Measurements from ENCODE around the gene SMIM28. TPM values are rescaled to one million over a fixed set of nuclear protein-coding genes. Genes with fewer than 3 reads are reported as not detected.

The SMIM28 gene
- polyA plus RNA-seq, 1 donor from 2014 or later: not detected

DNA sequence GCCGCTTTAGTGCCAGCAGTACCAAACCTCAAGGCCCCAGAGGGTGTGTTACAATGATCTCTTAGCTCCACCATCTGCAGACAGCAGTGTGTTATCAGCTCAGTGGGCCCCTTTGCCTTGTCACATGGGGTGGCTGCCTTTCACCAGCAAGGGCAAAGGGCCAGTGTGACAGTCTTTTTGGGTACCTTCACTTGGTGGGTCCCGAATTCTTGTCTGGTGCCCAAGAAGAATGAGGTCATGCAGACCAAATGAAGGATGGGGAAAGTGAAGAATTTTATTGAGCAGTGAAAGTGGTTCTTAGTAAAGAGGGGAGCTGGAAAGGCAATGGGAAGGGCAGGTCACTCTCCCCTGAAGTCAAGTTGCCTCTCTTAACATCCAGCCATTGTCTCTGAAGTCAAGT is 2.9 kb upstream of the SMIM28 start:
- no peaks in the 10 kb centered on the region for H3K9me3 ChIP-seq (ENCODE audit: low read length)
- no peaks in the 10 kb centered on the region for H3K79me2 ChIP-seq (replicated peaks; ENCODE audit: insufficient read depth, low read length)
- H3K9ac ChIP-seq (ENCODE audit: low read length): no peak overlapping the region
- H3K4me2 ChIP-seq (ENCODE audit: low read length): no peak overlapping the region
- no peak overlapping the region for H3K4me3 ChIP-seq (ENCODE audit: low read length)
- TF ChIP-seq POLR2AphosphoS5 (IDR thresholded peaks at IDR 0.05) (no peak), EP300 (conservative IDR thresholded peaks at IDR 0.05; ENCODE audit: poor library complexity, severe bottlenecking) (no peak), TAF1 (IDR thresholded peaks at IDR 0.05; ENCODE audit: low read depth) (no peak), EZH2 (IDR thresholded peaks at IDR 0.05; ENCODE audit: borderline replicate concordance, insufficient read depth, low read length, poor library complexity, severe bottlenecking) (no peak), MXI1 (conservative IDR thresholded peaks at IDR 0.05; ENCODE audit: poor library complexity, severe bottlenecking) (no peak), SMC3 (conservative IDR thresholded peaks at IDR 0.05; ENCODE audit: poor library complexity) (no peak), RAD21 (conservative IDR thresholded peaks at IDR 0.05) (no peak)
- TF ChIP-seq, protein P1, sequence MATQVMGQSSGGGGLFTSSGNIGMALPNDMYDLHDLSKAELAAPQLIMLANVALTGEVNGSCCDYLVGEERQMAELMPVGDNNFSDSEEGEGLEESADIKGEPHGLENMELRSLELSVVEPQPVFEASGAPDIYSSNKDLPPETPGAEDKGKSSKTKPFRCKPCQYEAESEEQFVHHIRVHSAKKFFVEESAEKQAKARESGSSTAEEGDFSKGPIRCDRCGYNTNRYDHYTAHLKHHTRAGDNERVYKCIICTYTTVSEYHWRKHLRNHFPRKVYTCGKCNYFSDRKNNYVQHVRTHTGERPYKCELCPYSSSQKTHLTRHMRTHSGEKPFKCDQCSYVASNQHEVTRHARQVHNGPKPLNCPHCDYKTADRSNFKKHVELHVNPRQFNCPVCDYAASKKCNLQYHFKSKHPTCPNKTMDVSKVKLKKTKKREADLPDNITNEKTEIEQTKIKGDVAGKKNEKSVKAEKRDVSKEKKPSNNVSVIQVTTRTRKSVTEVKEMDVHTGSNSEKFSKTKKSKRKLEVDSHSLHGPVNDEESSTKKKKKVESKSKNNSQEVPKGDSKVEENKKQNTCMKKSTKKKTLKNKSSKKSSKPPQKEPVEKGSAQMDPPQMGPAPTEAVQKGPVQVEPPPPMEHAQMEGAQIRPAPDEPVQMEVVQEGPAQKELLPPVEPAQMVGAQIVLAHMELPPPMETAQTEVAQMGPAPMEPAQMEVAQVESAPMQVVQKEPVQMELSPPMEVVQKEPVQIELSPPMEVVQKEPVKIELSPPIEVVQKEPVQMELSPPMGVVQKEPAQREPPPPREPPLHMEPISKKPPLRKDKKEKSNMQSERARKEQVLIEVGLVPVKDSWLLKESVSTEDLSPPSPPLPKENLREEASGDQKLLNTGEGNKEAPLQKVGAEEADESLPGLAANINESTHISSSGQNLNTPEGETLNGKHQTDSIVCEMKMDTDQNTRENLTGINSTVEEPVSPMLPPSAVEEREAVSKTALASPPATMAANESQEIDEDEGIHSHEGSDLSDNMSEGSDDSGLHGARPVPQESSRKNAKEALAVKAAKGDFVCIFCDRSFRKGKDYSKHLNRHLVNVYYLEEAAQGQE (IDR thresholded peaks at IDR 0.05; ENCODE audit: borderline replicate concordance): no peak
- TF ChIP-seq, protein P2, sequence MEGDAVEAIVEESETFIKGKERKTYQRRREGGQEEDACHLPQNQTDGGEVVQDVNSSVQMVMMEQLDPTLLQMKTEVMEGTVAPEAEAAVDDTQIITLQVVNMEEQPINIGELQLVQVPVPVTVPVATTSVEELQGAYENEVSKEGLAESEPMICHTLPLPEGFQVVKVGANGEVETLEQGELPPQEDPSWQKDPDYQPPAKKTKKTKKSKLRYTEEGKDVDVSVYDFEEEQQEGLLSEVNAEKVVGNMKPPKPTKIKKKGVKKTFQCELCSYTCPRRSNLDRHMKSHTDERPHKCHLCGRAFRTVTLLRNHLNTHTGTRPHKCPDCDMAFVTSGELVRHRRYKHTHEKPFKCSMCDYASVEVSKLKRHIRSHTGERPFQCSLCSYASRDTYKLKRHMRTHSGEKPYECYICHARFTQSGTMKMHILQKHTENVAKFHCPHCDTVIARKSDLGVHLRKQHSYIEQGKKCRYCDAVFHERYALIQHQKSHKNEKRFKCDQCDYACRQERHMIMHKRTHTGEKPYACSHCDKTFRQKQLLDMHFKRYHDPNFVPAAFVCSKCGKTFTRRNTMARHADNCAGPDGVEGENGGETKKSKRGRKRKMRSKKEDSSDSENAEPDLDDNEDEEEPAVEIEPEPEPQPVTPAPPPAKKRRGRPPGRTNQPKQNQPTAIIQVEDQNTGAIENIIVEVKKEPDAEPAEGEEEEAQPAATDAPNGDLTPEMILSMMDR (IDR thresholded peaks at IDR 0.05; ENCODE audit: poor library complexity, severe bottlenecking): no peak
- no peaks in the 10 kb centered on the region for H3K9me2 ChIP-seq (ENCODE audit: insufficient read depth, low read length)
- H4K20me1 ChIP-seq (ENCODE audit: insufficient read depth): no peaks in the 10 kb centered on the region
- H3K27me3 ChIP-seq (ENCODE audit: insufficient read depth, low read depth, low read length): no peaks in the 10 kb centered on the region
- H2AFZ ChIP-seq (ENCODE audit: low read depth, low read length): no peak overlapping the region
- no peak overlapping the region for H3K27ac ChIP-seq (ENCODE audit: low read length)
- no peaks in the 10 kb centered on the region for H3F3A ChIP-seq (ENCODE audit: insufficient read depth, low read length, poor library complexity, severe bottlenecking)
- H3K36me3 ChIP-seq (ENCODE audit: insufficient read depth, low read length): no peaks in the 10 kb centered on the region

GRCh38 chr6:138377042-138377441 is 663 bp upstream of the SMIM28 start:
- H4K20me1 ChIP-seq (ENCODE audit: insufficient read depth): no peaks in the 10 kb centered on the region
- H3K4me3 ChIP-seq (ENCODE audit: low read length): no peak overlapping the region
- H3K79me2 ChIP-seq (replicated peaks; ENCODE audit: insufficient read depth, low read length): no peaks in the 10 kb centered on the region
- TF ChIP-seq MXI1 (conservative IDR thresholded peaks at IDR 0.05; ENCODE audit: poor library complexity, severe bottlenecking) (no peak), POLR2AphosphoS5 (IDR thresholded peaks at IDR 0.05) (no peak), SMC3 (conservative IDR thresholded peaks at IDR 0.05; ENCODE audit: poor library complexity) (no peak), EZH2 (IDR thresholded peaks at IDR 0.05; ENCODE audit: borderline replicate concordance, insufficient read depth, low read length, poor library complexity, severe bottlenecking) (no peak), RAD21 (conservative IDR thresholded peaks at IDR 0.05) (no peak)
- TF ChIP-seq, protein P2 (IDR thresholded peaks at IDR 0.05; ENCODE audit: poor library complexity, severe bottlenecking): no peak
- H3K27me3 ChIP-seq (ENCODE audit: insufficient read depth, low read depth, low read length): no peaks in the 10 kb centered on the region
- no peak overlapping the region for H2AFZ ChIP-seq (ENCODE audit: low read depth, low read length)
- no peaks in the 10 kb centered on the region for H3K9me3 ChIP-seq (ENCODE audit: low read length)
- no peaks in the 10 kb centered on the region for H3K9me2 ChIP-seq (ENCODE audit: insufficient read depth, low read length)
- H3K9ac ChIP-seq (ENCODE audit: low read length): no peak overlapping the region
- H3K36me3 ChIP-seq (ENCODE audit: insufficient read depth, low read length): no peaks in the 10 kb centered on the region
- H3K4me2 ChIP-seq (ENCODE audit: low read length): no peak overlapping the region
- no peak overlapping the region for H3K27ac ChIP-seq (ENCODE audit: low read length)
- H3F3A ChIP-seq (ENCODE audit: insufficient read depth, low read length, poor library complexity, severe bottlenecking): no peaks in the 10 kb centered on the region
